Thyroid gland (tissue), 4 donors: ENCODE results near the gene GPR63. TPM values are rescaled to one million over a fixed set of nuclear protein-coding genes. Genes with fewer than 3 reads are reported as not detected.

Experiments
- DNase-seq, 2 donors: peaks; one replicate each; pipeline ENCODE4 v3.0.0-alpha.2; 2019
- H3K27ac ChIP-seq, 3 donors: fragments of 200-600 bp; sonication (generic); 1 replicate in 2 of 3; 2 replicates in 1 of 3; pipeline ENCODE4 v1.5.1; 2016 to 2019; ENCODE audit warnings: mild to moderate bottlenecking in 1 of 3, moderate library complexity in 1 of 3
- H3K27me3 ChIP-seq: fragments of 200-600 bp; sonication (generic); one replicate; pipeline ENCODE4 v1.5.1; 2019
- H3K36me3 ChIP-seq, 2 donors: fragments of 200-600 bp; sonication (generic); one replicate each; pipeline ENCODE4 v1.5.1; 2016 to 2019
- H3K4me1 ChIP-seq, 2 donors: fragments of 200-600 bp; sonication (generic); one replicate each; pipeline ENCODE4 v1.5.1; 2017 to 2019
- H3K4me3 ChIP-seq, 3 donors: fragments of 200-600 bp; sonication (generic); replicated peaks in 1 of 3; 1 replicate in 2 of 3; 2 replicates in 1 of 3; pipeline ENCODE4 v1.5.1; 2016; ENCODE audit warnings: mild to moderate bottlenecking in 1 of 3
- H3K9me3 ChIP-seq: fragments of 200-600 bp; sonication (generic); one replicate; pipeline ENCODE4 v1.5.1; 2017
- POLR2A ChIP-seq, 2 donors: fragments of 450-650 bp; IDR thresholded peaks; one replicate each; pipeline ENCODE4 v1.6.1; 2017; ENCODE audit warnings: antibody characterized with exemption in 2 of 2, mild to moderate bottlenecking in 2 of 2, moderate library complexity in 1 of 2
- WGBS, 2 donors: methylation state at CpG; one replicate each; pipeline ENCODE4 v1.1.5; 2017; 5-methylcytosine and 5-hydroxymethylcytosine counted together
- intact Hi-C: fragments of 100-400 bp; cut with DNase I; formaldehyde crosslinking; loops from one replicate; pipeline ENCODE4 v1.15.1; 2023
- total RNA-seq, 4 donors: library from RNA; depleted of rRNA; stranded (reverse); fragments of >200 nt; gene quantifications; one replicate each; pipeline ENCODE4 v1.2.3, GENCODE V29; 2016
- TF ChIP-seq, protein P1 (sequence below), 6 experiments: fragments of 200-600 bp in 3 of 6; fragments of 450-650 bp in 3 of 6; sonication (generic) in 3 of 6; IDR thresholded peaks; one replicate each; pipeline ENCODE4 v1.5.1; 2016 to 2019; ENCODE audit warnings: antibody characterized with exemption in 6 of 6, mild to moderate bottlenecking in 2 of 6, inconsistent platforms in 1 of 6, moderate library complexity in 1 of 6

The GPR63 gene
- total RNA-seq, 4 donors from 2014 or later: 0.88 to 2.3 (median 1.3) TPM

DNA sequence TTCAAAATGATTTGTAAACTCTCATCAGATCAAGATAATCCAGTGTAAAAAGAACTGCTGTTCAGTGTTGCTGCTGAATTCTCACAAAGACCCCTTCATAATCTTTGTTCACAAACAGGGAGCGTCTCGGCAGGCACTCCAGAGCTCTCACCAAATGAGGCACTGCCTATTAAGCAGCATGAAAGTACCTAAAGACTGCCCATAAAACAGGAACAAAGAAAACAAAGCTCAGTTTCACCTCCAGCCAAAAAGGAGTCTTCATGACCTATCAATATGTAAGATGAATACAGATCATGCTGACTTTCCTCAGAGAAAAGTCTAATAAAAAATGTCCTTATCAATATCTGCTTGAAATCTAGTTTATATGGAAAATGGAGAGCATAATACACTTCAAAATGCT lies 41.8 kb downstream of the GPR63 start:
- TF ChIP-seq, protein P1, sequence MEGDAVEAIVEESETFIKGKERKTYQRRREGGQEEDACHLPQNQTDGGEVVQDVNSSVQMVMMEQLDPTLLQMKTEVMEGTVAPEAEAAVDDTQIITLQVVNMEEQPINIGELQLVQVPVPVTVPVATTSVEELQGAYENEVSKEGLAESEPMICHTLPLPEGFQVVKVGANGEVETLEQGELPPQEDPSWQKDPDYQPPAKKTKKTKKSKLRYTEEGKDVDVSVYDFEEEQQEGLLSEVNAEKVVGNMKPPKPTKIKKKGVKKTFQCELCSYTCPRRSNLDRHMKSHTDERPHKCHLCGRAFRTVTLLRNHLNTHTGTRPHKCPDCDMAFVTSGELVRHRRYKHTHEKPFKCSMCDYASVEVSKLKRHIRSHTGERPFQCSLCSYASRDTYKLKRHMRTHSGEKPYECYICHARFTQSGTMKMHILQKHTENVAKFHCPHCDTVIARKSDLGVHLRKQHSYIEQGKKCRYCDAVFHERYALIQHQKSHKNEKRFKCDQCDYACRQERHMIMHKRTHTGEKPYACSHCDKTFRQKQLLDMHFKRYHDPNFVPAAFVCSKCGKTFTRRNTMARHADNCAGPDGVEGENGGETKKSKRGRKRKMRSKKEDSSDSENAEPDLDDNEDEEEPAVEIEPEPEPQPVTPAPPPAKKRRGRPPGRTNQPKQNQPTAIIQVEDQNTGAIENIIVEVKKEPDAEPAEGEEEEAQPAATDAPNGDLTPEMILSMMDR (IDR thresholded peaks at IDR 0.05): no peak
- TF ChIP-seq POLR2A (IDR thresholded peaks at IDR 0.05): no peak
- Histone ChIP-seq H3K4me3 (no peak overlapping the region), H3K9me3 (no peaks in the 10 kb centered on the region), H3K27me3 (no peaks in the 10 kb centered on the region), H3K36me3 (no peaks in the 10 kb centered on the region), H3K4me1 (no peaks in the 10 kb centered on the region), H3K27ac (no peak overlapping the region)
- DNase-seq: no peak
- WGBS, 2 donors: 57 to 58% methylated on average over 2 of the region's 2 CpGs
- intact Hi-C loops: no loop called here

DNA sequence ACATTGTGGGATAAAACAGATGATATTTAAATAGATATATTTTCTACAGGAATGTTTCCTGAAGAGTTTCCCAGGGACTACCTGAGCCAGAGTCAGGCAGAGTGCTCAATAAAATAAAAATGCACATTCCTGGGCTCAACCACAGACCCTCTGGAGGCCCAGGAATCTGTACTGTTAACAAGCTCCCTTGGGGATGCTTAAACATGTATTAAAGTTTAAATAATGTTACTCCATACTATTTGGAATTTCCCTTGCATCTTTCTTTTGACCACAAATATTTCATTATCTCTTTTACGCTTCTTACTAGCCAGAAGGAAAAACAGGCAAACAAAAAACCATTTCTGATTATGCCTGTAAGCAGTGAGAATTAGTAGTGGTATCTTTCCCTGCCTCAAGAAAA lies 42.3 kb downstream of the GPR63 start:
- no peaks in the 10 kb centered on the region for H3K36me3 ChIP-seq
- H3K4me3 ChIP-seq: no peak overlapping the region
- TF ChIP-seq, protein P1 (IDR thresholded peaks at IDR 0.05): no peak
- no peak for TF ChIP-seq POLR2A (IDR thresholded peaks at IDR 0.05)
- WGBS, 2 donors: 90 to 93% methylated on average over 1 of the region's 1 CpG
- H3K27me3 ChIP-seq: no peaks in the 10 kb centered on the region
- intact Hi-C loops: no loop called here
- H3K27ac ChIP-seq: no peak overlapping the region
- H3K4me1 ChIP-seq: no peaks in the 10 kb centered on the region
- H3K9me3 ChIP-seq: no peaks in the 10 kb centered on the region
- no peak for DNase-seq

DNA sequence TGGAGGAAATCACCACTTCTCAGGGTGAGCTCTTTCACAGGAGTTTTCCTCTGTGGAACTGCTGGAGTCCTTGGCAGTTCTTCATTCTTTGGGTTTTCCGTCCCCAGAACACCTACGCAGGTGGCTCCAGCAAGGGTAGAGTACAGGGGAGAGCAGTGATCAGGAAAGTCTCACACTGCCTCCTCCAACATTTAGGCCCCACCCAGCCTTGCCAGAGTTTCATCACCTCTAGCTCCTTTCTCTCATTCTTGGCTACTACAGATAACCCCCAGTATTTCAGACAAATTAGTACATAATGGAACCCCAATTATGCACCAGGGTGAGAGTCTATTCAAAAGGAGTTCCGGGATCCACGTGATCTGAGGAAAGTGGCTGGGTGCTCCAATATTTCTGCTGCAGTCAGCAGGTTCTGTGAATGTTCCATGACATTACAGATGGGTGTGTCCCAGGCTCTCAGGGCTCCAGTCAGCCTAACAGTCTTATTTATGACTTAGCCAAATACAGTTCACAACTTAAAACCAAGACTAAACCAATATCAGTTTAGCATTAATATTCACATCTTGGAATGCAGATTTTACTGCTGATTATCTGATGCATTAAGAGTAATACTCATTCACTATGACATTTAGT lies 44.6 kb downstream of the GPR63 start:
- DNase-seq: no peak
- TF ChIP-seq POLR2A (IDR thresholded peaks at IDR 0.05): no peak
- TF ChIP-seq, protein P1 (IDR thresholded peaks at IDR 0.05): no peak
- Histone ChIP-seq H3K4me3 (no peak overlapping the region), H3K36me3 (no peaks in the 10 kb centered on the region), H3K4me1 (no peaks in the 10 kb centered on the region), H3K27ac (no peak overlapping the region), H3K27me3 (no peaks in the 10 kb centered on the region), H3K9me3 (no peaks in the 10 kb centered on the region)
- WGBS, 2 donors: 85 to 90% methylated on average over 4 of the region's 4 CpGs
- intact Hi-C loops: no loop called here

DNA sequence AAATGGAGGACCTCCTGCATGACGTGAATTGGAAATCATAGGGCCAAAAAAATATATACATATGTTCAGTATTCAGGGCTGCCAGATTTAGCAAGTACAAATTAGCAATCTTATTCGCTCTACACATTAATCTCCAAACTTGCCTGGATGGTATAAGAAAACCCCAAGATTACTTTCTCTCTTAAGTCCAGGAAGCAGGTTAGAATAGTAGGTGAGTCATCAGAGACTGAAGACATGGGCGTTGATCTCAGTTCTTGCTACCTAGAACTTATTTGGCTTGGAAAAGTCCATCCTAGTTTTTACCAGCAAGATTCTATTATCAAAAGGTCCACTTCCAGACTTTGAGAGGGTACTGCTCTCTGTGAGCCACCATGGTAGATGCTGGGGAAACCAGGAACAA lies 47.4 kb downstream of the GPR63 start:
- WGBS, 2 donors: 89 to 92% methylated on average over 3 of the region's 3 CpGs
- H3K4me3 ChIP-seq: no peak overlapping the region
- no peak for TF ChIP-seq POLR2A (IDR thresholded peaks at IDR 0.05)
- TF ChIP-seq, protein P1 (IDR thresholded peaks at IDR 0.05): no peak
- H3K27ac ChIP-seq: no peak overlapping the region
- H3K27me3 ChIP-seq: no peaks in the 10 kb centered on the region
- no peaks in the 10 kb centered on the region for H3K36me3 ChIP-seq
- no peak for DNase-seq
- no peaks in the 10 kb centered on the region for H3K9me3 ChIP-seq
- intact Hi-C loops: no loop called here
- H3K4me1 ChIP-seq: no peaks in the 10 kb centered on the region

DNA sequence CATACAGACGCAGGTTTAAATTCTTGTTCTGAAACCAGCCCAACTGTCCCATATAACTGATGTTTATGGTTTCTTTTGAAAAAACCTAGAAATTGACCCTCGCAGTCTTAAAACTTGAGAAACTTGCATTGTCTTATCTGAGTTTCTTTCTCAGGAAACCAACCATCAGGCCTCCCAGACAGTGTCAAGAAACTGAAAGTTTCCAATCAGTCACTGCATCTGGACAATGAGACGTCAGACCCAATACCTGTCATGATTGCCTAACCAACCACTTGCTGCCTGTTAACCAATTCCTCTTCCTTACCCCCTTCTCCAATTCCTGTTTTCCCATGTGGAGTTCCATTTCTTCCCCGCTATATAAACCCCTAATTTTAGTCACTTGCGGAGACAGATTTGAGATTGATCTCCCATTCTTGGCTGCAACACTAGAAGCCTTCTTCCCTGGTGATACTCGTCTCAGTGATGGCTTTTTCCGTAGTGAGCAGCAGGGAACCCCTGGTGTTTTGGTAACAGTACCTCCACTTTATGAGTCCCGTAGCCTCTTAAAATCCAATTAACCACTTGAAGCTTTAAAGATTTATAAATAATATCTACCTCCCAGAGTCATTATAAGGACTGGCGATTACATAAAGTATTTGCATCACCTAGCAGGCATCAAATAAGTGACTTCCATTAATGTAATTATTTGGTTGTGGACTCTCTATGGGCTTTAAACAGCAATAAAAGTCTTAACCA lies 49.3 kb downstream of the GPR63 start:
- Histone ChIP-seq H3K27ac (no peak overlapping the region), H3K9me3 (no peaks in the 10 kb centered on the region), H3K4me3 (no peak overlapping the region), H3K27me3 (no peaks in the 10 kb centered on the region), H3K36me3 (no peaks in the 10 kb centered on the region), H3K4me1 (no peaks in the 10 kb centered on the region)
- TF ChIP-seq, protein P1 (IDR thresholded peaks at IDR 0.05): no peak
- TF ChIP-seq POLR2A (IDR thresholded peaks at IDR 0.05): no peak
- intact Hi-C loops: no loop called here
- DNase-seq: no peak
- WGBS, 2 donors: 73 to 76% methylated on average over 9 of the region's 9 CpGs
